A673 (cell line): Measurements from ENCODE around the gene NAA38. TPM values are rescaled to one million over a fixed set of nuclear protein-coding genes. Genes with fewer than 3 reads are reported as not detected.
A peak's percentile ranks its signal among the peaks of the same experiment; 100 is the strongest.

Experiments used
- BruUV-seq: library from RNA; stranded (reverse); fragments of 400-500 nt; replicated peaks from 2 replicates; lab custom pipeline; 2021; lab: Mats Ljungman, UMichigan
- CTCF ChIA-PET: fragments of 300-600 bp; sonication (Branson Sonifier 250); formaldehyde crosslinking; loops from one replicate; lab custom pipeline; 2022; ENCODE audit warnings: antibody characterized with exemption; lab: Charles Lee
- POLR2A ChIA-PET: fragments of 300-600 bp; sonication (Branson Sonifier 250); formaldehyde crosslinking; loops from one replicate; lab custom pipeline; 2022; ENCODE audit warnings: antibody characterized with exemption; ENCODE audit not compliant: low non-redundant PET; lab: Charles Lee
- DNase-seq: peaks from one replicate; pipeline ENCODE4 v3.0.0-alpha.2; 2015; ENCODE audit warnings: low spot score
- H3K27ac ChIP-seq: fragments of 200-600 bp; sonication (generic); 2 replicates; pipeline ENCODE4 v1.5.1; 2016; ENCODE audit warnings: mixed run types, low read depth, mild to moderate bottlenecking, mixed read lengths, antibody characterized with exemption, low read length; ENCODE audit not compliant: poor library complexity, severe bottlenecking
- H3K27me3 ChIP-seq: fragments of 200-600 bp; sonication (generic); replicated peaks from 2 replicates; pipeline ENCODE4 v1.6.1; 2017; ENCODE audit warnings: mixed run types, low read depth, mild to moderate bottlenecking, mixed read lengths, antibody characterized with exemption, low read length; ENCODE audit not compliant: insufficient read depth, poor library complexity
- H3K36me3 ChIP-seq: fragments of 200-600 bp; sonication (generic); 2 replicates; pipeline ENCODE4 v1.6.1; 2016; ENCODE audit warnings: mixed run types, mild to moderate bottlenecking, mixed read lengths, antibody characterized with exemption, low read length; ENCODE audit not compliant: insufficient read depth, poor library complexity, severe bottlenecking
- H3K4me1 ChIP-seq: fragments of 200-600 bp; sonication (generic); 2 replicates; pipeline ENCODE4 v1.6.1; 2017; ENCODE audit warnings: mixed run types, mild to moderate bottlenecking, mixed read lengths, antibody characterized with exemption, low read length; ENCODE audit not compliant: insufficient read depth, poor library complexity, severe bottlenecking
- H3K4me3 ChIP-seq: fragments of 200-600 bp; sonication (generic); 2 replicates; pipeline ENCODE4 v1.5.1; 2016; ENCODE audit warnings: low read depth, mixed run types, mild to moderate bottlenecking, mixed read lengths, low read length; ENCODE audit not compliant: poor library complexity, severe bottlenecking
- H3K9me3 ChIP-seq: fragments of 200-600 bp; sonication (generic); 2 replicates; pipeline ENCODE4 v1.6.1; 2016; ENCODE audit warnings: mixed run types, low read depth, mild to moderate bottlenecking, mixed read lengths, antibody characterized with exemption, low read length; ENCODE audit not compliant: poor library complexity, severe bottlenecking
- EZH2 ChIP-seq: fragments of 200-600 bp; sonication (generic); IDR thresholded peaks from 2 replicates; pipeline ENCODE4 v1.6.1; 2017; ENCODE audit warnings: borderline replicate concordance, low read depth, mild to moderate bottlenecking, mixed read lengths, antibody characterized with exemption, low read length; ENCODE audit not compliant: poor library complexity, severe bottlenecking
- intact Hi-C: fragments of 100-400 bp; cut with micrococcal nuclease; formaldehyde crosslinking; loops from one replicate; pipeline ENCODE4 v1.10.0; 2022; ENCODE audit not compliant: unreplicated experiment
- total RNA-seq: library from RNA; stranded (reverse); gene quantifications from 2 replicates; pipeline ENCODE4 v1.2.3, GENCODE V29; 2021
- TF ChIP-seq, protein P1 (sequence below): fragments of 300-800, 200-600 bp; sonication (generic); conservative IDR thresholded peaks from 2 replicates; pipeline ENCODE4 v1.5.1; 2017; ENCODE audit warnings: low read depth, mild to moderate bottlenecking, antibody characterized with exemption, low read length, moderate library complexity, mixed read lengths

NAA38 gene
- total RNA-seq, 1 experiment from 2014 or later, result 64.3 TPM

DNA sequence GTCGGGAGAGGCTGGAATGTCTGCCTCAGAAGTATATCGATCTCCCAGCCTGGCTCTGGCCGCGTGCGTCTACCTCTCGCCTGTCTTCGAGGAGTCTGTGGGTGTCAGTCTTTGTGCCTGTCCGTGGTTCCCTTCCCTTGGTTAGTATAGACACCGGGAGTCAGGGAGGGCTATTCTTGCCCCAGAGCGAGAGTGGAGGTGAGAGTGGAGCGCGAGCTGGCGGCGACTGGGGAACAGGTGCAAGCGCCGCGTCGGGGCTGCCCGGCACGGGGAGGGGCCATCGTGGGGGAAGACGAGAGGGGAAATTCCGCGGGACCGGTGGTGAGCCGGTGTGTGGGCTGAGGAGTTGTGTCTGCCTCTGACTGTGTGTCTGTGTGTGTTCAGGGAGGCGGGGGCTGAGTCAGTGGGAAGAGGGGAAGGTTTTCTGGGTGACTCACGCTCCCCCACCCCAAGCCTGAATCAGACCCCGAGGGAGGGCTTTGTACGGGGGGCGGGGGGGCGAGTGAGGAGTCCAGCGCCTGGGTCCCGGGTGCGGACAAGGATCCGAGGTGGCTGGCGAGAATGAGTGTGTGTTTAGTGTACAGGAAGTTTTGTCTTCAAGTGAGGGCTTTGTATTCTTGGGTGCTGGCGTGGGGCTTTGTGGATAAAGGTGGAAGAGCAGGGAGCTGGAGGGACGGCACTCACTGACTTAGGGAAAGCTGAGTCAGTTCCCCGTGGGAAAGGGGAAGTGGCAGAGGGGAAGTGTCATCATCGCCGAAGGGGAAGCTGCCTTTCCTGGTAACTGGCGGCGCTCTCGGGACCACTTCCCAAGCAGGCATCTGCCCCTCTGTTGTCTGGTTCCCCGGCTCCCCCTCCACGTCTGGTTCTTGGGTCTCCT is 14.7 kb downstream of the NAA38 start:
- peaks cover 26% of the 10 kb centered on the region for H3K36me3 ChIP-seq
- intact Hi-C loops, result loop anchor here (5.0 kb wide), 1 partner anchor 380 kb away; no protein-coding TSS in a partner anchor
- peak overlapping the region; percentile 81 for H3K4me3 ChIP-seq
- H3K9me3 ChIP-seq, result no peaks in the 10 kb centered on the region
- no TSS peak for BruUV-seq
- CTCF ChIA-PET, result interaction anchor here (1.3 to 1.4 kb wide), 2 partner anchors 14 to 99 kb away, joined by 3 to 4 read pairs; partner anchors contain the start of gene NAA38
- POLR2A ChIA-PET, result interaction anchor here (1.0 kb wide), 1 partner anchor 11 kb away, joined by 3 read pairs; no protein-coding TSS in a partner anchor
- H3K27me3 ChIP-seq, result no peaks in the 10 kb centered on the region
- peak overlapping the region; percentile 97 for H3K27ac ChIP-seq
- peaks cover 40% of the 10 kb centered on the region for H3K4me1 ChIP-seq
- TF ChIP-seq, protein P1, sequence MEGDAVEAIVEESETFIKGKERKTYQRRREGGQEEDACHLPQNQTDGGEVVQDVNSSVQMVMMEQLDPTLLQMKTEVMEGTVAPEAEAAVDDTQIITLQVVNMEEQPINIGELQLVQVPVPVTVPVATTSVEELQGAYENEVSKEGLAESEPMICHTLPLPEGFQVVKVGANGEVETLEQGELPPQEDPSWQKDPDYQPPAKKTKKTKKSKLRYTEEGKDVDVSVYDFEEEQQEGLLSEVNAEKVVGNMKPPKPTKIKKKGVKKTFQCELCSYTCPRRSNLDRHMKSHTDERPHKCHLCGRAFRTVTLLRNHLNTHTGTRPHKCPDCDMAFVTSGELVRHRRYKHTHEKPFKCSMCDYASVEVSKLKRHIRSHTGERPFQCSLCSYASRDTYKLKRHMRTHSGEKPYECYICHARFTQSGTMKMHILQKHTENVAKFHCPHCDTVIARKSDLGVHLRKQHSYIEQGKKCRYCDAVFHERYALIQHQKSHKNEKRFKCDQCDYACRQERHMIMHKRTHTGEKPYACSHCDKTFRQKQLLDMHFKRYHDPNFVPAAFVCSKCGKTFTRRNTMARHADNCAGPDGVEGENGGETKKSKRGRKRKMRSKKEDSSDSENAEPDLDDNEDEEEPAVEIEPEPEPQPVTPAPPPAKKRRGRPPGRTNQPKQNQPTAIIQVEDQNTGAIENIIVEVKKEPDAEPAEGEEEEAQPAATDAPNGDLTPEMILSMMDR, result no peak
- no peak for TF ChIP-seq EZH2
- DNase-seq, result peak; percentile 76

DNA sequence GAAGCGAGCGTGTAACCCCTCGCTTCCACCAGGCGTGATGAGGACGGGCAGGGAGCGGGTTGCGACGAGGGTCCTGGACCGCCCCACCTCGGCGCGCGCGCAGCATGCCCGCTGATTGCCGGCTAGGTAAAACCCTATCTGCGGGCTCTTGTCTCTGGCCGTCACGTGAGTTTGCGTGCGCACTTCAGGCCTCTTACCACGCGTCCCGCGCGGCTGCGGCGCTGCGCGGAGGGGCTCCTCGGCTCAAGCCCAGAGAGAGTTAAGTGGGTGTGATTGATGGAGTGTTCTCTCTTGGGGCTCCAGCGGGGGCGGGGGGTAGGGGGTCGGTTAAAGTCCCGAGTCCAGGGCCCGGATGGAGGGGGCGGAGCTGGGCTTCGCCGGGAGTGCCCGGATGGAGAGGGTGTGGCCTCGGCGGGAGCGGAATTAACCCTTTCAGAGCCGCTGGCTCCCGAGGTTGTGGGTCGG is 15.4 kb downstream of the NAA38 start:
- Histone ChIP-seq H3K4me1 (peaks cover 44% of the 10 kb centered on the region), H3K27me3 (no peaks in the 10 kb centered on the region), H3K9me3 (no peaks in the 10 kb centered on the region), H3K4me3 (peak overlapping the region; percentile 81), H3K36me3 (peaks cover 21% of the 10 kb centered on the region), H3K27ac (peak overlapping the region; percentile 97)
- peak; percentile 96 for DNase-seq
- TF ChIP-seq EZH2, result no peak
- TF ChIP-seq, protein P1, result no peak
- BruUV-seq, result no TSS peak
- ChIA-PET POLR2A (interaction anchor here (1.0 kb wide), 1 partner anchor 10 kb away, joined by 3 read pairs; no protein-coding TSS in a partner anchor), CTCF (interaction anchor here (1.3 to 1.4 kb wide), 2 partner anchors 15 to 98 kb away, joined by 3 to 4 read pairs; partner anchors contain the start of gene NAA38)
- intact Hi-C loops, result loop anchor here (5.0 kb wide), 1 partner anchor 380 kb away; no protein-coding TSS in a partner anchor

DNA sequence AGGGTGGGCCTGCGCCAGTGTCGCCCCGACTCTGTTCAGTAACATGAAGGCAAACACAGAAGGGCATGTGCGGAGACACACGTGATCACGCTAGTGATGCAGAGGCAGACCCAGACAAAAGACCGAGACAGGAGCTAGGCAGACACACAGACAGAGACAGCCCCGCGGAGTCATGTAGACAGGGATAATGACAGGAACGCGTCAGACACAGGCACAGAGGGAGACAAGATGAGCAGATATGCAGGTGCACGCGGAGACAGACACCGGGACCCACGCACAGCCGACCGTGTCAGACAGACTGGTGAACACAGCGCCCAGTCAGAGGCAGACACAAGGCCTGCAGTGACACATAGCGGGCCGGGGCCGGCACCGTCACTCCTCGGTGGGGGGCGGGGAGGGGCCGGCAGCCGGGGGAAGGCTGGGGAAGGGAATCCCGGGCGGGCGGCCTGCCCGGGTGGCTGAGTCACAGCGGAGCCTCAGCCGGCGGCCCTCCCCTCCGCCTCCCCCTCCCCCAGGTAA is 15.9 kb downstream of the NAA38 start:
- H3K4me3 ChIP-seq, result peak overlapping the region; percentile 81
- CTCF ChIA-PET, result no interaction called here
- no TSS peak for BruUV-seq
- intact Hi-C loops, result loop anchor here (5.0 kb wide), 1 partner anchor 381 kb away; no protein-coding TSS in a partner anchor
- POLR2A ChIA-PET, result interaction anchor here (1.0 kb wide), 1 partner anchor 10 kb away, joined by 3 read pairs; no protein-coding TSS in a partner anchor
- H3K27me3 ChIP-seq, result no peaks in the 10 kb centered on the region
- H3K27ac ChIP-seq, result peak overlapping the region; percentile 97
- peaks cover 44% of the 10 kb centered on the region for H3K4me1 ChIP-seq
- peaks cover 16% of the 10 kb centered on the region for H3K36me3 ChIP-seq
- TF ChIP-seq EZH2, result no peak
- TF ChIP-seq, protein P1, result peak; percentile 29; the same call in 1 of the 2 replicates
- no peaks in the 10 kb centered on the region for H3K9me3 ChIP-seq
- peak; percentile 89 for DNase-seq
